PC-9 (cell line): ENCODE results near the gene HSPB8.

Experiments
- EZH2 ChIP-seq: fragments of 200-600 bp; sonication (generic); IDR thresholded peaks from 2 replicates; pipeline ENCODE4 v1.8.0; 2017; ENCODE audit warnings: antibody characterized with exemption, low read depth
- TF ChIP-seq, protein P1 (sequence below): fragments of 200-600 bp; sonication (generic); conservative IDR thresholded peaks from 2 replicates; pipeline ENCODE4 v1.6.1; 2017; ENCODE audit warnings: mixed run types, antibody characterized with exemption, mild to moderate bottlenecking, moderate library complexity

DNA sequence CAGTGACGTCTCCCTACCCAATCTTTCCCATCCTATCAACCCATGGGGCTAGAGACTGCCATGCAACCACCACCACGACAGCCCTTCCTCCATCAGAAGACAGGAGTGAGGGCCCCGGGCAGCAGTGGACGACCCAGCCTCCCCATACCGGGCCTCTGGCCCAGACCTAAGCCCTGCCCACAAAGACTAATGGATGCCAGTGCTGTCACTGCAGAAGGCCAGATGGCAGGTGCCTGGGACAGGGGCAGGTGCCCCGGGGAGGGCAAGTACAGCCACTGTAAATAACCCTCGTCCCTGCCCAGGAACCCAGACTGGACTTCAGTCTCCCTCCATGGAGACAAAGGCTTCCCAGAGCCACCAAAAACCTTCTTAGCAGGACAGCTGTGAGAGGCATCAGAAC lies 20.3 kb upstream of the HSPB8 start:
- TF ChIP-seq, protein P1, sequence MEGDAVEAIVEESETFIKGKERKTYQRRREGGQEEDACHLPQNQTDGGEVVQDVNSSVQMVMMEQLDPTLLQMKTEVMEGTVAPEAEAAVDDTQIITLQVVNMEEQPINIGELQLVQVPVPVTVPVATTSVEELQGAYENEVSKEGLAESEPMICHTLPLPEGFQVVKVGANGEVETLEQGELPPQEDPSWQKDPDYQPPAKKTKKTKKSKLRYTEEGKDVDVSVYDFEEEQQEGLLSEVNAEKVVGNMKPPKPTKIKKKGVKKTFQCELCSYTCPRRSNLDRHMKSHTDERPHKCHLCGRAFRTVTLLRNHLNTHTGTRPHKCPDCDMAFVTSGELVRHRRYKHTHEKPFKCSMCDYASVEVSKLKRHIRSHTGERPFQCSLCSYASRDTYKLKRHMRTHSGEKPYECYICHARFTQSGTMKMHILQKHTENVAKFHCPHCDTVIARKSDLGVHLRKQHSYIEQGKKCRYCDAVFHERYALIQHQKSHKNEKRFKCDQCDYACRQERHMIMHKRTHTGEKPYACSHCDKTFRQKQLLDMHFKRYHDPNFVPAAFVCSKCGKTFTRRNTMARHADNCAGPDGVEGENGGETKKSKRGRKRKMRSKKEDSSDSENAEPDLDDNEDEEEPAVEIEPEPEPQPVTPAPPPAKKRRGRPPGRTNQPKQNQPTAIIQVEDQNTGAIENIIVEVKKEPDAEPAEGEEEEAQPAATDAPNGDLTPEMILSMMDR, result no peak
- no peak for TF ChIP-seq EZH2
